SW480 (cell line): ENCODE measurements around the gene CDK14.

ENCODE experiments used
- DNase-seq: peaks from one replicate; pipeline ENCODE4 v3.0.0-alpha.2; 2016; ENCODE audit warnings: low spot score

Gene CDK14

DNA sequence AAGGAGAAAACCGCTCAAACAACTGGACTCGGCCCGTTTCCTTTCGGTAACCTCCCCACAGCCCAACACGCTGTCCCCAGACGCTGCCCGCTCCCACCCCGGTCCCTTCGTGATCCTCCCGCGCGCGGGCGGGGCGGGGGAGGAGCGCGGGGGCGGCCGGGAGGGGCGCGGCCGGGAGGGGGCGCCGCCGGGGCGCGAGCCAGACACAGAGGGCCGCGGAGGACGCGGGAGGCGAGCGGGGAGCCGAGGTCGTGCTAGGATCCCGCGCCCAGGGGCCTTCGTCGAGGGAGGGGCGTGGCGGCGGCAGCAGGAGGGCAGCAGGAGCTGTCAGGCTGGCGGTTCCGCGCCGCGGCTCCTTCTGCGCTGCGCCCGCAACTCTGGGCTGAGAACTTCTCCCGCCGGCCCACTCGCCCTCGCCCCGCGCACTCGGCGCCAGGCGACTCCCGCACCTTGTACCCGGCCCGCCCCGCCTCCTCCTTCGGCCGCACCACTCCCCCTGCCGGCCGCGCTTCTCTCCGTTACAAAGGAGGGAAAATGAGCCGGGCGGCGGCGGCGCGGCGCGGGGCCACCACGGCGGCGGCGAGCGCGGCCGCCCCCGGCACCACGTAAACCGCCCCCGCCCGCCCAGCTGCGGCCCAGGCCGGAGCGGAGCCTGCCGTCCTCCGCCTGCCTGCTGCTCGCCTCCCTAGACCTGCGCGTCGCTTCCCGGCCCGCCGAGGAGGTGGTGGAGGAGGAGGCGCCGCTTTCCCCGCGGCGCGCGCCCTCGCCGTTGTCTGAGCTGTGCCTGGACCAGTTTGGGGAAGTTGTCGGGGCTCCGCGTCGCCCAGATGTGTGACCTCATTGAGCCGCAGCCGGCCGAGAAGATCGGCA, at the start of gene CDK14:
TSS of gene CDK14 (plus strand) at position 521 of the 870 bp plus-strand sequence. CDS start at position 828, 307 bp downstream.
- DNase-seq, result peak; percentile 63

DNA sequence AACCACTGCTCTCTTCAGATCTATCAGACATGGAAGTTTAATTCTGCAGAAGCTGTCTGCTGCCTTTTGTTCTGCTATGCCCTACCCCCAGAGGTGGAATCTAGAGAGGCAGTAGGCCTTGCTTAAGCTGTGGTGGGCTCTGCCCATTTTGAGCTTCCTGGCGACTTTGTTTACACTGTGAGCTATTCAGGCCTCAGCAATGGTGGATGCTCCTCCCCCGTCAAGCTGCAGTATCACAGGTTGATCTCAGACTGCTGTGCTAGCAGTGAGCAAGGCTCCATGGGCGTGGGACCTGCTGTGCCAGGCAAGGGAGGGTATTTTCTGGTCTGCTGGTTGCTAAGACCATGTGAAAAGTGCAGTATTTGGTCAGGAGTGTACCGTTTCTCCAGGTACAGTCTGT, 45.1 kb upstream of the CDK14 start:
- no peak for DNase-seq

DNA sequence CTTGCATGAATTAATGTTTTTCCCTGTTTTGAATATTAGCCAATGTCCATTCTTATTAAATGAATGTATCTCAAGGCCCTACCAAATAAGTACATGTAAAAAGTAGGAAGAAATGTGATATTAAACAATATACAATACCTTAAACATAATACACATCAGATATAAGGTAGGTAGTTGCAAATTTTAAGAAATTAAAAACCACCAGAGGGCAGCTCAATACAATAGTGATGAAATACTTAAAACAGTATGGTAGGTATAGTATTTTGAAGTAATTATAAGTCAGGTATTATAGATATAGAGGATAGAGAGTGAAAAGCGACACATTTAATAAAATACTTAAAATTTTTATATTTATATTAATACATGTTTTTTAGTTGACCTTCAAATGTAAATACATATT, 43.6 kb upstream of the CDK14 start:
- peak; percentile 43 for DNase-seq

DNA sequence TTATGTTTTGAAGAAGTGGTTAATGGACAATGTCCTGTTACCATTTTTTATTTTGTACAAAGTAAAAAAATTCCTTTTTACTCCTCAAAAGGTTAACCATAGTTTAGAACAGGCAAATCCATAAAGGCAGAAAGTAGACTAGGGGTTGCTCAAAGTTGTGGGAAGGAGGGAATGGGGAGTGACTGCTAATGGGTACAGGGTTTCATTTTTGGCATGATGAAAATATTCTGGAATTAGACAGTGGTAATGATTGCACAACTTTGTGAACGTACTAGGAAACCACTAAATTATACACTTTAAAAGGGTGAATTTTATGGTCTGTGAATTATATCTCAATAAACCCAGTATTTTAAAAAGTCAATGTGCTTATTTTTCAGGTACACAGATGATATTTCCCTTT, 35.4 kb upstream of the CDK14 start:
- DNase-seq, result no peak

DNA sequence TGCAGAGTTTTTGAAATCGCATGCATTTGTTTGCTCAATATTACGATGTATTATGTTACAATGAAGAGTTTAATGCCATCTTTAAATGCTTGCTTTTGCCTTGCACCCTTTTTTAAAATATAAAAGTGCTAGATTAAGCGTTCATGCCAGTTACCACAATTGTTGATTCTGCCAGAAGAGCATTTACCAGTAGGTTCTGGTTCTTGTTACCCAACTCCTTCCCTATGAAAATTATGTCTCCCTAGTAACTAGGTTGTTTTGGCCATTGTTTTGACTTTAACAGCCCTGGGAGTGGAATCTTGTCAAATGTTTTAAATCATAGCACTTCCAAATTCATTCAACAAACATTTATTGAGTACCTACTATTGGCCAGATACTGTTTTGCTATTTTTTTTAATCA, 32.8 kb upstream of the CDK14 start:
- no peak for DNase-seq

DNA sequence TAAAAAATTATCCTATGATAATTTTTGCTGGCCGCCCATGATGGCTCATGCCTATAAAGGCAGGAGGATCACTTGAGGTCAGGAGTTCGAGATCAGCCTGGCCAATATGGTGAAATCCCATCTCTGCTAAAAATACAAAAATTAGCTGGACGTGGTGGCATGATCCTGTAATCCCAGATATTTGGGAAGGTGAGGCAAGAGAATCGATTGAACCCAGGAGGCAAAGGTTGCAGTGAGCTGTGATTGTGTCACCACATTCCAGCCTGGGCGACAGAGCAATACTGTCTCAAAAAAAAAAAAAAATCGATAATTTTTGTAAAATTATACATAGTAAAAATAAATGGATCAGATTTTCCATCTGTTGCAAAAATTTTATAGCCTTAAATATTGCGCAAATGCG, 31.7 kb upstream of the CDK14 start:
- DNase-seq, result no peak

DNA sequence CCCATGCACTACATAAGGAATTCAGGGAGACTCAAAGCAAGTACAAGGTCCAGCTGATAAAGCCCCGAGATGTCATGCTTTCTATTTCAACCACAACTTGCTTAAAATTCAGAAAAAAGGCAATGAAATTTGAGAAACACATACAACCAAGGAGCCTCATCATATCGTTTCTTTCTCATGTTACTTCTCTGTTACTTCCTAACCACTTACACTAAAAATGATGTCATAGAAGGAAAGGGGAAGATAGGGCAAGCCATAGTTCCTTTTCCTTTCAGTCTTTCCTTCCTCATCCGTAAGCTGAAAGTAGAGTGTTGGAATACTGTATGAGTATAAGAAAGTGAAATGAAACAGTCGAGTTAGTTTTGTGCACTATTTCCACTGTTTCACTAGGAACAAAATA, 27.9 kb upstream of the CDK14 start:
- DNase-seq, result no peak

DNA sequence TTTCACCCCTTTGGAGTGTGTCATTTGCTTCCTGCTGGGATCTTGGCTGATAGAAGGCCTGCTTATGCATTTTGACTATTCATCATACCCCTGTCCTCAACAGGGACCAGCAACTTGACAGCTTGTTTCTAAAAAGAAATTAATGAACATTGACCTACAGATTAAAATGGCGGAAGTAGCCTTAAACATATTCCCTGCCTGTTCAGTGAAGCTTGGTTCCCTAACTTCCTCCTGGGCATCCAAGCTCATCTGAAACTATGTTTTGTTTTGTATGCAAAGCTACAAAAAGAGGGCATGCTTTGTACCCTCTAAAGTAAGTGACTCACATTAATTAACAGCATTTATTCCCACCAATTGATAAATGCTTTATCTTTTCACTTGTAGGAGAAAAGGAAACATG, 26.8 kb upstream of the CDK14 start:
- DNase-seq, result no peak

DNA sequence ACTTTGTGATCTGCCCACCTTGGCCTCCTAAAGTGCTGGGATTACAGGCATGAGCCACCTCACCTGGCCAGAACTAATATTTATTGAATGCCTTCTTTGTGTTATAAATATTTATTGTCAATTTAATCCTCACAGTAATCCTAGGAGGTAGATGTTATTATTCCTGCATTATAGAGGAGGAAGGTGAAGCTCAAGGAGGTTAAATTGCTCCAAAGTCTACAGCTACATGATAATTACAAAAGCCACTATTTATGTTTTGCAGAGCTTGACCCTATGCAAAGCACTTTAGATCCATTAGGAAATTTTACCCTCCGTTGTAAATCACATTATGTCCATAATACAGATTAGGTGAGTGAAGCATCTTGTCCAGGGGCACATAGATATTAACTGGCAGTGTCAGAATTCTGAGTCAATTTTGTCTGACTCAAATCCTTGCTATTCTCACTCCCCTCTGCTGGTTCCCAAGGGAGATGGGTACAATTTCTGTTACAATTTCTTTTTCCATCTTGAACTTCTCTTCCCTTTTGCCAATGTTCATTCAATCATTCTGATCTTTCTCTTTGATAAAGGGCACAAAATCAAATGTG, 25.7 kb upstream of the CDK14 start:
- no peak for DNase-seq

DNA sequence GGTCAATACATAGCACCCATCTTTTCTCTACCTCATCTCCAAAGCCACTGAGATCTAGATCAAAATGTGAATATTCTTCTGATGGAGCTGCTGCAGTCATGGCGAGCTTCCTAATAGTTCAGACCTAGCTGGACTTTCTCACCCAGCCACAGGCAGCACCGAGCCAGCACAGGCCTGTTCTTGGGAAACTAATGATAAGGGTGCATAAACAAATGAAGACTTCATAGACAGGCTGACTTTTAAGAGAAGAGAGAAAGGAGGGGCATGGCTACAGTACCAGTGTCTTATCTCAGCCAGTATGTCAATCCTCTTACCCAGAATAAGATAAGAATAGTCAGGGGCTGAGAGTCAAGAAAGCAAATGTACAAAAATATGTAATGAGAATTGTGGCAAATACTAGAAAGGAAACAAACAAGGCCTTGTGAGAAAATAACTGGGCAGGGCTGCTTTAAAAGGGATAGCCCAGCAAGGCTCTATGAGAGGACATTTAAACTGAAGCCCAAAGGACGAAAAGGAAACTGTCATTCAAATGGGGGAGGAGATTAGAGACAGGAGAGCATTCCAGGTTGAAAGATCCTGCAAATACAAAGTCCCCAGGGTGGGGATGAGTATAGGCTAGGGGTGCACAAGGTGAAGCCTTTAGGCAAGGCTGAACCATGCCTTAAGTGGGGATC, 21.8 kb upstream of the CDK14 start:
- DNase-seq, result no peak

DNA sequence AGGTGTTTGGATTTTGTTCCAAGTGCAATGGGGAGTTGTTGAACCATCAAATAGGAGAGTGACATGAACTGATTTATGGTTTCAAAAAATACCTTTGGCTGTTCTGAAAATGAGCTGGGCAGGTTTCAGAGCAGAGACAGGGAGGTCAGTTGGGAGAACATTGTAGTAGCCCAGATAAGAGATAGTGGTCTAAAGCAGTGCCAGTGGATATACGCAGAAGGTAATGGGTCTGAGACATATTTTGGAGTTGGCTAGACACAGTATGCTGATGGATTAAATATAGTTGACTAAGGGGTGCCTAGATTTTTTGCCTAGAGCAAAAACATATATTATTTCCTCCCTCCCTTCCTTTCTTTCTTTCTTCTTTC, 21.3 kb upstream of the CDK14 start:
- no peak for DNase-seq

DNA sequence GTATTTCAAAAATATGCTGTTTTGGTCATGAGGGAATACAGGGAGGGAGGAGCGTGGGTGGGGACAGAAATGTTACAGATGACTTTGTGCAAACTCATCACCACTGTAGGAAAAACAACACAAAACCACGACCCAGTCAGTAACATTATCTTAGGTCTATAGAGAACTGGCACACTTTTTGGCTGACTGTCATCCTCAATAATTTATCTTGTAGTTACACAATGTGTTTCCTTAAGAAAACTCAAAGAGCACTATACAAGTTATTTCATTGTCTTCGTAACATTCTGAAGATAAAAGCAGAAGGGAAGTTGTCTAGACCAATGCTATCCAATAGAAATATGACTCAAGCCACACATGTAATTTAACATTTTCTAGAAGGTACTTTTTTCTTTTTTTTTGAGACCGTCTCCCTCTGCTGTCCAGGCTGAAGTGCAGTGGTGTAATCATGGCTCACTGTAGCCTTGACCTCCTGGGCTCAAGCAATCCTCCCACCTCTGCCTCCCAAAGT, 16.9 kb upstream of the CDK14 start:
- peak; percentile 76 for DNase-seq

DNA sequence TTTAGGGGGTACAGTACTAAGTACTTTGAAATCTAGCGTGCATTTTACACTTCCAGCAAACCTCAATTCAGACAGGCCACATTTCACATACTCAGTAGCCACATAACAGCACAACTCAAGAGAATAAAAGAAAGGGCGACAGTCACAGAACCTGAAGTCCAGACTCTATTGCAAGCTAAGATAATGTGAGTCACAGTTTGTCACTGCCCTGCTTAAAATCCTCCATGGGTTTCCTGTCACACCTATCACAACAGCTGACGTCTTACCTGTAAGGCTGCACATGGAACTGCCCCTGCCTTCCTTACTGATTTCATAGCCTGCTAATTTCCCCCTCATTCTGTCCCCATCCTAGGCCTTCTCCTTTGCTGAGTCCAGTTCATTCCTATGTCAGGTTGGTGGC, 16.1 kb upstream of the CDK14 start:
- DNase-seq, result peak; percentile 77

DNA sequence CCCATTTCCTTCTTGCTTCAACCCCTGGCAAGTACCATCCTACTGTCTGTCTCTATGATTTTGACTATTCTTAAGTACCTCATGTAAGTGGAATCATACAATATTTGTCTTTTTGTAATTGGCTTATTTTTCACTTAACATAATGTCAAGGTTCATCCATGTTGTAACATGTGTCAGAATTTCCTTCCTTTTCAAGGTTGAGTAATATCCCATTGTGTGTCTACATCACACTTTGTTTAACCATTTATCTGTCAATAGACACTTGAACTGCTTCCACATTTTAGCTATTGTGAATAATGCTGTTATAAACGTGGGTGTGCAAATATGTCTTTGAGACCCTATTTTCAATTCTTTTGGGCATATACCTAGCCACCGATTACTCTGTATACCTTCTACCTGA, 14.0 kb upstream of the CDK14 start:
- DNase-seq, result no peak

DNA sequence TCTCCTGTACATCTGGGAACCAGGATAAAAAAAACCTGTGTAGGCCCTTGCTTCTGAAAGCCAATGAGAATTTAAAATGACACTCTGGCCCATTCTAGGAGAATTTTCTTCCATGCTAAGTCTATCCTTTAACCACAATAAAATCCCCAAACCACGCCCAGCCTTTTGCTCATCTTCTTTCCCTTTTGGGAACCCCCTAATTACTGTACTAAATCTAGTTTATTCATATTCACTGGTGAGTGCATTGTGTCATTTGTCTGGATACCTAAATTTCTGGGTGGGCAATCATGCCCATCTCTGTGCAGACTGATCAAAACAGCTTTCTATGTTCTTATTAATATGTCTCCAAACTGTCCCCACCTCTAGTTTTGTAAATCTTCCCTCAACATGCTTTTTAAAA, 11.7 kb upstream of the CDK14 start:
- no peak for DNase-seq

DNA sequence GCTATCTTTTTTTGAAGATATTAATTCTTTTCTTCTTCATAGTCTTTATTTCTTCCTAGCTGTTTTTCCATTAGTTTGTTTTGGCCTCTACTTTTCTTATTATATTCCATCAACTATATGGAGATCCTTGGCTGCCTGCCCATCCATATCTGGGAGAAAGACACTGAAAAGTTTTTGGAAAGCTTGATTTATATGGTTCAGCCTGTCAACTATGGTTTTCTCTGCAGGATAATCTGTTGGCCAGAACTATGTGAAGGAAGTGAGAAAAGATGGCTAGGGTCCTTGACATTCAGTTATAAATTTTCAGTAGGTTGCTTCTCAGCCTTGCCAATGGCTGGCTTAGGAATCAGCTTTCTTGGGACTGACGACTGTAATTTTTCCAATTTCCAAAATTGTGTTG, 10.0 kb upstream of the CDK14 start:
- no peak for DNase-seq

DNA sequence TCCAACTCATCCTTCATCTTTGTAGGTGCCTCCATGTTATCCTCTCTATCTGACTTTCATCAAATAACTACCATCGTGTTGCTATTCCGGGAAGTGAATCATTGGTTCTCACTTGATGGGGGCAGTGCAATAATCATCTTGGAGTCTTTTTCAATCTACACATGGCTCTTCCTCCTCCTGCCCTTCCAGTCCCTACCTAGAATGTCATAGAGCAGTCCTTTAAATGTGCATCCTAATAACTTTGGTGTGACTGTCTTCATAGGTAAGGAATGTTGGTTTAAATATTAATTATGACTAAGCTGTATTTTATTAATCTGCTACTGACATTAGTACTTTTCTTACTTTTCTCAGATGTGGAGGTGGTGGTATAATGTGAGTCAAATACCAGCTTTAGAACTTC, 8.4 kb upstream of the CDK14 start:
- no peak for DNase-seq

DNA sequence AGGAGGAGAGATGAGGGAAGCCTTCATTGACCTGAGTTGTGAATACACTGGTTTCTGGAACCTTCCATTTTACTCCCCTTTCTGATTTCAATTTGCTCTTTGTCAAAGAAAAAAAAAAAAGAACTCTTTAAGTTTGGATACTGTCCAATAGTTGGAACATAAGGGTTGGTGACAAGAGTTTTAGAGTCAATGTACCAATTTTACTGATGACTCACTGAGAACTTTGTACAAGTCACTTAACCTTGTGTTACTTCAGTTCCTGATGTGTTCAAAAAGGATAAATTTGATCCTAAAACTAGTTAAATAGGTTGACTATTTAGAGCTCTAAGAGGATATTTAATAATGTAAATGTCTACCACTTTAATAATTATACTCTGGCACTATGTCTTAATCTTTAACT, 4.1 kb upstream of the CDK14 start:
- DNase-seq, result no peak

DNA sequence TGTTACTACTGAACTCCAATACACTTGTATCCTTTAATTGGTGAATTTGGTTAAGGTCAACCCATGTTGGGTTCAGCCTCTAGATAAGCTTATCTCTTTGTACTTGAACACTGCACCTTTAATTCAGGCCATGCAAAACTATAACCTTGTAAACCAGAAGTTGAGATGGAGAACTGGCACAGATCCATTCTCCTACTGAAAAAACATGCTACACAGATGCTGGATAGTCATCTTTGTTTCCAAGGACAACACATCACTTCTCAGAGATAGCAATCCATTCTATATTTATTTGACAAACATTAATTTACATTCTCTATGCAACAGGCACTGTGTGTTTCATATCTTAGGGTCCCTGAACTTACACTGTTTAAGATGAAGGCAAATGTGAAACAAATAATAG, 2.9 kb upstream of the CDK14 start:
- DNase-seq, result no peak

DNA sequence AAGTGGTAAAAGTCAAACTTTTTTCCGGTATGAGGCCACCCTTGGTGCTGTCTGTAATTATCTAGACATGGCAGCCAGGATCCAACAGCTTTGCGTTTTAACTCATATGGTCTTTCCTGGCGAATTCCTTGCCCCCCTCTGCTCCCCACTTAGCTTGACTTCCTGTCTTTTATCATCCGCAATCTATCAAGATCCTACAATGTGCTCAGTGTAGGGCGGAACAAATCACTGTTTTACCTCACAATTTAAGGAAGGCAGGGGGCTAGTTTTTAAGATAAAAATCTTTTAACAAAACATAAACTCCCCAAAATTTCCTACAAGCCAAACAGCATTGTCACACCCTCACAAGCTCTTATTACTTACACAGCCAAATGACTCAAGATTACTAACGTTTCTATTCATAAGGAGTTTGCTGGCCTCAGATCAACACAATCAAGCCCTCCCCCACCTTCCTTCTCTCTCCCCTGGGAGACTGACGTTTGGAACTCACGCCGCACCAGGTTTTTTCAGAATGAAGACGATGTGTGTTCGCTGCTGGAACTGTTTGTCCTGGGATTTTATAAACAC, 1.3 kb upstream of the CDK14 start:
- DNase-seq, result no peak

DNA sequence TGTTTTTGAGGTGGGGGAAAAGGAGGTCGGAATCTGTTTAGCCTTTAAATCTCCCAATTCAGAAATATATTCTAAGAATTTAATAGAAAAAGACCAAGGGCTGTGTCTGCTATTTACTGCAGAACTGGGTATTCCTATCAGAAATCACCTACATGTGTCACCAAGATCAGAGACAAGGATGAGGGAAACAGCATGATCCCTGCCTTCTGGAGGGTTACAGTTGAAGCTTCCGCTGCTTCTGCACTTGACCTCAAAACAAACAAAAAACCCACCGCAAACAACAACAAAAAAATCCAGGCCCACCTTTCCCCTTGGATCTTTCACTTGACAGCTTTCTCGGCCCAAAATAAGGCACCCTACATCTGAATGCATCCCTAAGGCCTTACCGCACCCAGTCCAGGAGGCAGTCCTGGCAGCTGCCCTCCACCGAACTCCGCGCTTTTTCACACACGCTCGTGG, 750 bp upstream of the CDK14 start:
- DNase-seq, result no peak

DNA sequence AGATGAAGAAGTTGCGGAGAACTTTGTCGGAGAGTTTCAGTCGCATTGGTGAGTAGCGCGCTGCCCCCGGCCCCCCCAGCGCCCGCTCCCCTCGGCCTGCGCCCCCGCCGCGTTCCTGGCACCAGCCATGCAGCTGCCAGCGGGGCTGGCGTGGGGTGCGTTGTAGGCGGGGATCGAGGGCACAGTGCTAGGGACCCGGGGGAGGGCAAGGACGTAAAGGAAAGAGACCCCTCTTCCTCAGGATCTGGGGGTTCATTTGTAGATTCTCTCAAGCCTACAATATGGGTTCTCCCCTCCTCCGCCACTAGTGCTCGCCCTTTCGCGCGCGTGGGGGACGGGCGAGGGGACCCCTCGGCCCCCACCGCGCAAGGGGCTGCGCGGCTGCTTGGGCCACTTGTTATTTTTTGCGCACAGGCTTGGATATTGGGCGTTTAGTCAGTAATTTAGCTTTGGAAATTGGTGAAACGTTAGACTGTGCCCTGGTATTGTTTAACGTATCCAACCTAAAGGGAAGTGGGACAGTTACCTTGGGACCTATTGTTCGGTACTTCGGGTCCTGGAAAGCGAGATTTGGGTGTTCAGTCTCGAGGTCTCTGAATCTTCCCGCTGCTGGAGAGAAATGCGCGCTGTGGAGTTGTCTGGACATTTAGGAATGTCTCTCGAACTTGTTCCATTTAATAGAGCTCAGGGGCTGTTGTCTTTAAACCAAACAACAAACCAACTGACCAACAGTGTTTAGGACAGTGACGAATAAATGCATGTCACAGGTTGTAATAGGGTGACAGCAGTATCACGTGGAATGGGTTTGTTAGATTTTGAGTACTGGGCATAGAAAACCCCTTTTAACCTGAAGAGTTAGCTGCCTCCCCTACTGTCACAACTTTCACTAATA, 796 bp downstream of the CDK14 start:
- no peak for DNase-seq
